Heart left ventricle (tissue), 13 donors: ENCODE results near the gene HOPX.

Source experiments
- CTCF ChIP-seq, 12 donors: fragments of 200-600 bp; sonication (generic) in 4 of 12; IDR thresholded peaks; one replicate each; pipeline versions ENCODE4 v1.5.0 to v1.8.0; 2018 to 2022; ENCODE audit warnings: antibody characterized with exemption in 12 of 12, mild to moderate bottlenecking in 5 of 12
- POLR2A ChIP-seq, 2 donors: fragments of 450-650 bp; IDR thresholded peaks; one replicate each; pipeline ENCODE4 v1.6.1; 2017; ENCODE audit warnings: antibody characterized with exemption in 2 of 2, mild to moderate bottlenecking in 2 of 2, moderate library complexity in 2 of 2
- donor health status: ischemic (EF 13 %, LVEDD 7.1; RV severe dilation, severe dysfunction).
- donor health status: DM: no; HTN: yes; CAD: no.
- donor health status: DM: no; HTN: no; CAD: no.
- donor health status: ischemic (EF 25% LVEDD 6.9; RV normal size, moderate dysfunction).
- donor health status: ischemic (EF 25% LVEDD 5.7; RV mildly dilated, moderate dysfunction).
- donor health status: ischemic (EF 35%, LVEDD 5.7; RV mildly dilated, moderate dysfunction).
- donor health status: nonischemic (EF 11% LVEDD 7.7; RV severe dilation, severe dysfunction).
- donor health status: DM: yes; HTN: yes; CAD: no.
- donor health status: PGD.
- donor health status: ischemic (EF 29% LVEDD 5.4; RV normal size, mild dysfunction).
- donor health status: nonischemic (EF 23%, LVEDD 6.1; RV moderate dilation, normal function).

- TF ChIP-seq CTCF (IDR thresholded peaks at IDR 0.05) (no peak), POLR2A (IDR thresholded peaks at IDR 0.05) (no peak)
Measured at GRCh38 chr4:56659946-56660345, 21.1 kb downstream of the HOPX start.
